ENCODE results near the gene TGFB2. TPM values are rescaled to one million over a fixed set of nuclear protein-coding genes. Genes with fewer than 3 reads are reported as not detected.

The TGFB2 gene
- total and polyA plus RNA-seq, 2 donors (not counting 1 experiment from before 2014, with no cell fraction given) = 0.55 to 0.76 TPM

GRCh38 chr1:218492874-218493273 lies 147.7 kb downstream of the TGFB2 start:
- POLR2A ChIA-PET = no interaction called here
- no peak overlapping the region for H3K4me3 Mint-ChIP-seq

GRCh38 chr1:218493986-218494385 lies 148.8 kb downstream of the TGFB2 start:
- Histone ChIP-seq H4K20me1 (ENCODE audit: control insufficient read depth, insufficient read depth, low read length, poor library complexity, severe bottlenecking) (no peaks in the 10 kb centered on the region), H3K9me3 (ENCODE audit: control extremely low read depth in 1 of 3, control insufficient read depth in 2 of 3, insufficient read depth in 1 of 3, low read length in 2 of 3) (no peaks in the 10 kb centered on the region), H3K79me2 (ENCODE audit: control insufficient read depth, insufficient read depth, low read length) (no peaks in the 10 kb centered on the region), H3K27me3 (replicated peaks in 1 of 4; ENCODE audit: control extremely low read depth in 1 of 4, control insufficient read depth in 3 of 4, insufficient read depth in 4 of 4, low read length in 3 of 4) (no peaks in the 10 kb centered on the region), H3K4me2 (replicated peaks; ENCODE audit: low read depth, low read length, poor library complexity, severe bottlenecking) (no peak overlapping the region), H2AFZ (ENCODE audit: insufficient read depth, low read depth, low read length, poor library complexity, severe bottlenecking) (no peak overlapping the region), H3K36me3 (replicated peaks in 1 of 2; ENCODE audit: control extremely low read depth in 1 of 2, control insufficient read depth in 1 of 2, extremely low read depth in 1 of 2, insufficient read depth in 2 of 2, low read length in 1 of 2) (no peaks in the 10 kb centered on the region), H3K9ac (ENCODE audit: low read length) (no peak overlapping the region), H3K27ac (ENCODE audit: low read length in 2 of 2) (no peak overlapping the region), H3K4me3 (ENCODE audit: control extremely low read depth in 1 of 5, extremely low read depth in 1 of 5, insufficient read depth in 1 of 5, low read depth in 2 of 5, low read length in 4 of 5) (no peak overlapping the region), H3K4me1 (ENCODE audit: control insufficient read depth in 2 of 2, insufficient read depth in 2 of 2, low read length in 2 of 2) (peaks cover 3% of the 10 kb centered on the region in 2 donors)
- Mint-ChIP-seq H3K27me3 (no peaks in the 10 kb centered on the region), H3K9me3 (ENCODE audit: insufficient read depth) (no peaks in the 10 kb centered on the region), H3K27ac (no peak overlapping the region), H3K4me1 (peaks cover 3% of the 10 kb centered on the region), H3K4me3 (no peak overlapping the region)
- TF ChIP-seq CTCF (IDR thresholded peaks at IDR 0.05) = no peak
- ChIA-PET CTCF (no interaction called here), POLR2A (no interaction called here)
- intact Hi-C loops (cut with micrococcal nuclease) = no loop called here
- no CpG with 5 or more reads among the region's 2 CpGs for WGBS (ENCODE audit: insufficient coverage)
- DNase-seq (no peak), ATAC-seq (ENCODE audit: low read depth) (no peak)

More at GRCh38 chr1:218492874-218493273, 147.7 kb downstream of the TGFB2 start:
- no peaks in the 10 kb centered on the region for H3K27me3 Mint-ChIP-seq
- CTCF ChIA-PET = no interaction called here
- no peaks in the 10 kb centered on the region for H3K79me2 ChIP-seq (ENCODE audit: control insufficient read depth, insufficient read depth, low read length)
- H3K4me1 Mint-ChIP-seq = no peaks in the 10 kb centered on the region
- H4K20me1 ChIP-seq (ENCODE audit: control insufficient read depth, insufficient read depth, low read length, poor library complexity, severe bottlenecking) = no peaks in the 10 kb centered on the region
- H3K9me3 ChIP-seq (ENCODE audit: control extremely low read depth in 1 of 3, control insufficient read depth in 2 of 3, insufficient read depth in 1 of 3, low read length in 2 of 3) = no peaks in the 10 kb centered on the region
- no peak overlapping the region for H3K27ac Mint-ChIP-seq
- DNase-seq (no peak), ATAC-seq (ENCODE audit: low read depth) (no peak)
- 100% methylated on average over 1 of the region's 2 CpGs for WGBS (ENCODE audit: insufficient coverage)
- intact Hi-C loops (cut with micrococcal nuclease) = no loop called here
- no peak overlapping the region for H2AFZ ChIP-seq (ENCODE audit: insufficient read depth, low read depth, low read length, poor library complexity, severe bottlenecking)
- H3K9ac ChIP-seq (ENCODE audit: low read length) = no peak overlapping the region
- H3K4me3 ChIP-seq (ENCODE audit: control extremely low read depth in 1 of 5, extremely low read depth in 1 of 5, insufficient read depth in 1 of 5, low read depth in 2 of 5, low read length in 4 of 5) = no peak overlapping the region
- H3K27ac ChIP-seq (ENCODE audit: low read length in 2 of 2) = no peak overlapping the region
- H3K4me1 ChIP-seq (ENCODE audit: control insufficient read depth in 2 of 2, insufficient read depth in 2 of 2, low read length in 2 of 2) = no peaks in the 10 kb centered on the region
- H3K9me3 Mint-ChIP-seq (ENCODE audit: insufficient read depth) = no peaks in the 10 kb centered on the region
- no peaks in the 10 kb centered on the region for H3K36me3 ChIP-seq (replicated peaks in 1 of 2; ENCODE audit: control extremely low read depth in 1 of 2, control insufficient read depth in 1 of 2, extremely low read depth in 1 of 2, insufficient read depth in 2 of 2, low read length in 1 of 2)
- no peak overlapping the region for H3K4me2 ChIP-seq (replicated peaks; ENCODE audit: low read depth, low read length, poor library complexity, severe bottlenecking)
- no peaks in the 10 kb centered on the region for H3K27me3 ChIP-seq (replicated peaks in 1 of 4; ENCODE audit: control extremely low read depth in 1 of 4, control insufficient read depth in 3 of 4, insufficient read depth in 4 of 4, low read length in 3 of 4)
- TF ChIP-seq EZH2 (IDR thresholded peaks at IDR 0.05; ENCODE audit: borderline replicate concordance, insufficient read depth, low read depth, low read length, poor library complexity, severe bottlenecking) (no peak), CTCF (IDR thresholded peaks at IDR 0.05) (no peak)

Small RNA genes lying within 50 kb of the gene (small RNA-seq; reads per million reads assigned to genes)
- not detected for gene AC096638.1 (ENCODE audit: insufficient read length, low read depth, low replicate concordance)

Other genes with a start within 250 kb of the TGFB2 start
- gene RRP15, start 60.0 kb upstream of the TGFB2 start, total RNA-seq = 16.4 and 20.2 TPM in 2 replicates
- 1.3 and 2.2 TPM in 2 replicates for gene RRP15, start 60.0 kb upstream of the TGFB2 start, polyA plus RNA-seq